Stimulated activated CD8-positive, alpha-beta memory T cell treated with anti-CD3 and anti-CD28 coated beads, Interleukin-4, amount 100 ng/mL, for 48 hours (primary cell): ENCODE measurements around the gene TRIM8.
A peak's percentile ranks its signal among the peaks of the same experiment; 100 is the strongest.
"Not testable (repeated sequence)": the region's sequence is repeated elsewhere in the genome, so short reads cannot be mapped to it uniquely, and the experiment has no call there.

ENCODE experiments used
- DNase-seq: peaks from one replicate; pipeline ENCODE4 v3.0.0-alpha.2; 2020

The TRIM8 gene

GRCh38 chr10:102673236-102673818 lies 29.0 kb downstream of the TRIM8 start:
- DNase-seq = no peak

- peak; percentile 76 for DNase-seq
These were observed 29.7 kb downstream of the TRIM8 start for GRCh38 chr10:102673819-102674511.

- DNase-seq = no peak
These were observed 30.3 kb downstream of the TRIM8 start for GRCh38 chr10:102674566-102674965.

GRCh38 chr10:102675011-102675665 lies 30.9 kb downstream of the TRIM8 start:
- DNase-seq = no peak

- no peak for DNase-seq
These were observed 31.6 kb downstream of the TRIM8 start for GRCh38 chr10:102675666-102676533.

GRCh38 chr10:102676534-102677315 lies 32.4 kb downstream of the TRIM8 start:
- DNase-seq = no peak

GRCh38 chr10:102677331-102678067 lies 33.2 kb downstream of the TRIM8 start:
- no peak for DNase-seq

GRCh38 chr10:102678068-102678400 lies 33.8 kb downstream of the TRIM8 start:
- DNase-seq = no peak

- peak; percentile 56 for DNase-seq
These were observed 34.6 kb downstream of the TRIM8 start for GRCh38 chr10:102678842-102679289.

GRCh38 chr10:102679596-102679995 lies 35.3 kb downstream of the TRIM8 start:
- DNase-seq = no peak

GRCh38 chr10:102681696-102682095 lies 37.4 kb downstream of the TRIM8 start:
- no peak for DNase-seq

- DNase-seq = no peak
These were observed 38.1 kb downstream of the TRIM8 start for GRCh38 chr10:102682416-102682815.

GRCh38 chr10:102682981-102683380 lies 38.7 kb downstream of the TRIM8 start:
- DNase-seq = no peak

- DNase-seq = no peak
These were observed 39.5 kb downstream of the TRIM8 start for GRCh38 chr10:102683736-102684135.

- no peak for DNase-seq
These were observed 47.2 kb downstream of the TRIM8 start for GRCh38 chr10:102691285-102692066.

- DNase-seq = not testable (repeated sequence)
These were observed 51.1 kb downstream of the TRIM8 start for GRCh38 chr10:102695401-102695800.

GRCh38 chr10:102696736-102697135 lies 52.5 kb downstream of the TRIM8 start:
- no peak for DNase-seq

GRCh38 chr10:102698894-102699293 lies 54.6 kb downstream of the TRIM8 start:
- no peak for DNase-seq

GRCh38 chr10:102701272-102701671 lies 57.0 kb downstream of the TRIM8 start:
- DNase-seq = no peak

- DNase-seq = no peak
These were observed 57.5 kb downstream of the TRIM8 start for GRCh38 chr10:102701796-102702195.

- DNase-seq = no peak
These were observed 58.5 kb downstream of the TRIM8 start for GRCh38 chr10:102702742-102703141.
